ENCODE results near the gene DNAH5. TPM values are rescaled to one million over a fixed set of nuclear protein-coding genes. Genes with fewer than 3 reads are reported as not detected.

The DNAH5 gene
- total and polyA plus RNA-seq, 2 of the 8 experiments (the other 6 are each of a cell fraction or from before 2014, with no cell fraction given) = 0.30 to 0.73 TPM

- no peak overlapping the region for H2BK5ac ChIP-seq (ENCODE audit: low read depth, low read length)
- no peak overlapping the region for H4K8ac ChIP-seq (ENCODE audit: extremely low read depth, insufficient read depth, low read length)
- POLR2A ChIA-PET (ENCODE audit: partially characterized antibody) = no interaction called here
- H3K4ac ChIP-seq (replicated peaks; ENCODE audit: insufficient read length, low read depth, low read length) = no peak overlapping the region
- no peak overlapping the region for H2BK20ac ChIP-seq (ENCODE audit: low read length)
- no peak overlapping the region for H2AFZ ChIP-seq (ENCODE audit: low read length)
- TF ChIP-seq E2F6 (IDR thresholded peaks at IDR 0.05) (no peak), TEAD4 (IDR thresholded peaks at IDR 0.05; ENCODE audit: low read depth, low read length) (no peak), TBP (IDR thresholded peaks at IDR 0.05; ENCODE audit: low read depth, low read length) (no peak)
- H3K18ac ChIP-seq (ENCODE audit: extremely low read depth, low read length) = no peak overlapping the region
- no peaks in the 10 kb centered on the region for H3K27me3 ChIP-seq (replicated peaks in 1 of 4; ENCODE audit: control insufficient read depth in 3 of 4, extremely low read depth in 1 of 4, insufficient read depth in 3 of 4, low read length in 3 of 4)
- CTCF ChIA-PET (ENCODE audit: partially characterized antibody) = no interaction called here
- no peak overlapping the region for H3K23ac ChIP-seq (ENCODE audit: insufficient read length)
- no peak overlapping the region for H3K9ac ChIP-seq (replicated peaks in 1 of 4; ENCODE audit: extremely low read depth in 1 of 4, low read depth in 3 of 4, low read length in 3 of 4)
- H3K56ac ChIP-seq (replicated peaks; ENCODE audit: insufficient read length, low read depth, low read length) = no peak overlapping the region
- no peaks in the 10 kb centered on the region for H3K9me3 ChIP-seq (ENCODE audit: insufficient read depth in 2 of 2, low read depth in 1 of 2, low read length in 1 of 2)
- no peak overlapping the region for H4K91ac ChIP-seq (replicated peaks; ENCODE audit: insufficient read length, low read length)
- H3K4me2 ChIP-seq (ENCODE audit: insufficient read depth in 1 of 2, low read depth in 2 of 2, low read length in 2 of 2) = no peak overlapping the region
- no peak overlapping the region for H2AK5ac ChIP-seq (ENCODE audit: low read depth, low read length)
- H3K79me2 ChIP-seq (ENCODE audit: control insufficient read depth in 1 of 2, insufficient read depth in 2 of 2, low read length in 2 of 2) = no peaks in the 10 kb centered on the region
- no peaks in the 10 kb centered on the region for H3K79me1 ChIP-seq (ENCODE audit: low read depth, low read length)
- H3K23me2 ChIP-seq (ENCODE audit: low read depth, low read length) = no peaks in the 10 kb centered on the region; the same call in 1 of the 2 replicates
- DNase-seq (ENCODE audit: low read depth in 1 of 2, low spot score in 2 of 2) (no peak), FAIRE-seq (no peak)
- no peak overlapping the region for H3K4me3 ChIP-seq (ENCODE audit: extremely low read depth in 1 of 4, insufficient read depth in 2 of 4, low read depth in 3 of 4, low read length in 4 of 4)
- no peak overlapping the region for H4K5ac ChIP-seq (ENCODE audit: insufficient read length, low read depth, low read length)
- no peaks in the 10 kb centered on the region for H4K20me1 ChIP-seq (replicated peaks in 1 of 2; ENCODE audit: control insufficient read depth in 1 of 2, insufficient read depth in 2 of 2, low read length in 2 of 2)
- H3K36me3 ChIP-seq (ENCODE audit: control insufficient read depth in 2 of 4, insufficient read depth in 4 of 4, low read length in 3 of 4) = no peaks in the 10 kb centered on the region
- no peak overlapping the region for H3K14ac ChIP-seq (ENCODE audit: insufficient read length)
- H2BK12ac ChIP-seq (ENCODE audit: low read depth, low read length) = no peak overlapping the region
- H2BK120ac ChIP-seq (replicated peaks; ENCODE audit: low read depth, low read length) = no peak overlapping the region
- no peaks in the 10 kb centered on the region for H3K4me1 ChIP-seq (replicated peaks in 1 of 4; ENCODE audit: control insufficient read depth in 3 of 4, insufficient read depth in 4 of 4, low read length in 3 of 4)
- H2BK15ac ChIP-seq (ENCODE audit: low read length) = no peak overlapping the region
- no peak overlapping the region for H3K27ac ChIP-seq (ENCODE audit: low read depth, low read length)
These were observed 198.5 kb downstream of the DNAH5 start for GRCh38 chr5:13746026-13746425.

All from H1 (cell line).